ENCODE data around the gene TLCD2.

Gene TLCD2, protein sequence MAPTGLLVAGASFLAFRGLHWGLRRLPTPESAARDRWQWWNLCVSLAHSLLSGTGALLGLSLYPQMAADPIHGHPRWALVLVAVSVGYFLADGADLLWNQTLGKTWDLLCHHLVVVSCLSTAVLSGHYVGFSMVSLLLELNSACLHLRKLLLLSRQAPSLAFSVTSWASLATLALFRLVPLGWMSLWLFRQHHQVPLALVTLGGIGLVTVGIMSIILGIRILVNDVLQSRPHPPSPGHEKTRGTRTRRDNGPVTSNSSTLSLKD
- 0.68 to 7.6 (median 2.7) reads per million in 9 experiments for total RNA-seq

DNA sequence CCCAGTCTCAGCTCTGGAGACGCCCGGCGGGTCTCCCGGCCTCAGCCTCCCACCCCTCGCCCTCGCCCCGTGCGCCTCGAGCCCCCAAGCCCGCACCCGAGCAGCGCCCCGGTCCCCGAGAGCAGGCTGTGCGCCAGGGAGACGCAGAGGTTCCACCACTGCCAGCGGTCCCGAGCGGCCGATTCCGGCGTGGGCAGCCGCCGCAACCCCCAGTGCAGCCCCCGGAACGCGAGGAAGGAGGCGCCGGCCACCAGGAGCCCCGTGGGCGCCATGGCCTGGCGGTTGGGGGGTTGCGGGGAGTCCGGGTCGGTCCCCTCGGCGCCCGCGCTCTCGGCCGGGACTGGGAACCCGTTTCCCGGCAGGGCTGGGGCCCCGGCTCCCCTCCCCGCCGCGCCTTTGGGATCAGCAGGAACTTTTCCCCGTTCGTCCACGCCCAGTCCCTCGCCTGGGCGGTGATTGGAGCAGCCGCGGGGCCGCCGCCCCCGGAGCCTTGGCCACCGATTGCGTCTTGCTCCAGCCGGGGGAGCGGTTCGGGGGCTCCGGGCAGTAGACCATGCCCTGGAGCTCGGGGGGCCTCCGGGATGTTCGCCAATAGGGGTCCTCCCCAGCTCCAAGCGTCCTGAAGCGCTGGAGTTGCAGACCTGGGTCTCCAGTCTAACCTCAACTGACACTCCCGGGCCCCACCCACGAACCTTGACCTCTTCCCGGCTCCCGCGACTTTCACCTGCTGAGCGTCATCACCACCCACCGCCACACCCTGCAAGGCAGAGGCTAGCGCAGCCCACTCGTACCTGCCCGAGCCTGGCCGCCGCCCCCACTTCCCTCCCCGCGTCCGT is at the start of gene TLCD2:
TLCD2 (minus strand) TSS at position 407 of the 836 bp plus-strand sequence; CDS start at position 272, 135 bp downstream.
- H3K36me3 Mint-ChIP-seq (ENCODE audit: insufficient read depth): peaks cover 7% of the 10 kb centered on the region
- DNase-seq: no peak
- H3K27ac Mint-ChIP-seq: peak within 1 kb of the TSS; percentile 19 to 84
- peaks cover 7 to 25% of the 10 kb centered on the region in 2 donors for H3K4me1 Mint-ChIP-seq (ENCODE audit: low read depth in 2 of 2)
- peaks cover 0 to 2% of the 10 kb centered on the region in 2 donors for H3K27me3 Mint-ChIP-seq
- ATAC-seq (replicated peaks): peak; percentile 11
- H3K9me3 Mint-ChIP-seq: no peaks in the 10 kb centered on the region
- H3K4me3 Mint-ChIP-seq: peak within 1 kb of the TSS; percentile 71 to 75

DNA sequence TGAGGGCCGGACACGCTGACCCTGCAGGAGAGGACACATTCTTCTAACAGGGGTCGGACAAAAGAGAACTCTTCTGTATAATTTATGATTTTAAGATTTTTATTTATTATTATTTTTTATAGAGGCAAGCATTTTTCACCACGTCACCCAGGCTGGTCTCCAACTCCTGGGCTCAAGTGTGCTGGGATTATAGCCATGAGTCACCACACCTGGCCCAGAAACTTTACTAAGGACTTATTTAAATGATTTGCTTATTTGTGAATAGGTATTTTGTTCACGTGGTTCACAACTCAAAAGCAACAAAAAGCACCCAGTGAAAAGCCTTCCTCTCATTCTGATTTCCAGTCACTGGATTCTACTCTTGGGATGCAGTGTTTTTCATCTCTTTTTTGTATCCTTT is 49.4 kb upstream of the TLCD2 start:
- H3K36me3 Mint-ChIP-seq (ENCODE audit: insufficient read depth): no peaks in the 10 kb centered on the region
- H3K27me3 Mint-ChIP-seq: peaks cover 0 to 8% of the 10 kb centered on the region in 2 donors
- ATAC-seq (replicated peaks) (no peak), DNase-seq (no peak)
- H3K27ac Mint-ChIP-seq: no peak overlapping the region
- no peak overlapping the region for H3K4me3 Mint-ChIP-seq
- H3K4me1 Mint-ChIP-seq (ENCODE audit: low read depth in 2 of 2): peaks cover 12 to 18% of the 10 kb centered on the region in 2 donors
- no peaks in the 10 kb centered on the region for H3K9me3 Mint-ChIP-seq

DNA sequence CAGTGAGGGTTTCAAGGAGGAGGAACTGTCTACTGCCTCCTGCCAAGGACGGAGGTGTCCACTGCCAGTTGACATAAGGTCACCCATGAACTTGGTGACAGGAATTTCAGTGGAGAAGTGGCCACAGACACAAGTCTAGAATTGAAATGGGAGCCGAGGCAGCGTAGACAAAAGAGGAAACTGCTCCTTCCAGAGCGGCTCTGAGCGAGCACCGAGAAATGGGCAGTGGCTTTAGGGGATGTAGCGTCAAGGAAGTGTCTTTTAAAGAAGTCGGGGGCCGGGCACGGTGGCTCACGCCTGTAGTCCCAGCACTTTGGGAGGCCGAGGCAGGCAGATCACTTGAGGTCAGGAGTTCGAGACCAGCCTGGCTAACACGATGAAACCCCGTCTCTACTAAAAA is 48.6 kb upstream of the TLCD2 start:
- Mint-ChIP-seq H3K9me3 (no peaks in the 10 kb centered on the region), H3K4me3 (no peak overlapping the region)
- DNase-seq: no peak

GRCh38 chr17:1755827-1756262 is 45.7 kb upstream of the TLCD2 start:
- no peak for ATAC-seq (replicated peaks)
- peak overlapping the region in 1 of 2 donors; percentile 77 for H3K27ac Mint-ChIP-seq
- H3K27me3 Mint-ChIP-seq: peaks cover 0 to 8% of the 10 kb centered on the region in 2 donors
- H3K36me3 Mint-ChIP-seq (ENCODE audit: insufficient read depth): no peaks in the 10 kb centered on the region
- no peak for DNase-seq
- H3K9me3 Mint-ChIP-seq: no peaks in the 10 kb centered on the region
- H3K4me1 Mint-ChIP-seq (ENCODE audit: low read depth in 2 of 2): peaks cover 0 to 6% of the 10 kb centered on the region in 2 donors
- no peak overlapping the region for H3K4me3 Mint-ChIP-seq

More for the DNA sequence above, 48.6 kb upstream of the TLCD2 start:
- Mint-ChIP-seq H3K27me3 (peaks cover 0 to 8% of the 10 kb centered on the region in 2 donors), H3K4me1 (ENCODE audit: low read depth in 2 of 2) (peaks cover 5 to 11% of the 10 kb centered on the region in 2 donors), H3K27ac (peak overlapping the region in 1 of 2 donors; percentile 76), H3K36me3 (ENCODE audit: insufficient read depth) (no peaks in the 10 kb centered on the region)
- no peak for ATAC-seq (replicated peaks)

GRCh38 chr17:1755252-1755826 is 45.2 kb upstream of the TLCD2 start:
- Mint-ChIP-seq H3K9me3 (no peaks in the 10 kb centered on the region), H3K4me3 (no peak overlapping the region), H3K27ac (peak overlapping the region in 1 of 2 donors; percentile 77), H3K4me1 (ENCODE audit: low read depth in 2 of 2) (peaks cover 0 to 7% of the 10 kb centered on the region in 2 donors), H3K36me3 (ENCODE audit: insufficient read depth) (no peaks in the 10 kb centered on the region), H3K27me3 (peaks cover 0 to 8% of the 10 kb centered on the region in 2 donors)
- ATAC-seq (replicated peaks) (no peak), DNase-seq (no peak)

GRCh38 chr17:1754430-1755112 is 44.4 kb upstream of the TLCD2 start:
- Mint-ChIP-seq H3K4me3 (no peak overlapping the region), H3K4me1 (ENCODE audit: low read depth in 2 of 2) (peaks cover 0 to 7% of the 10 kb centered on the region in 2 donors), H3K27ac (peak overlapping the region in 1 of 2 donors; percentile 26), H3K9me3 (no peaks in the 10 kb centered on the region), H3K27me3 (peaks cover 0 to 8% of the 10 kb centered on the region in 2 donors), H3K36me3 (ENCODE audit: insufficient read depth) (no peaks in the 10 kb centered on the region)
- DNase-seq (no peak), ATAC-seq (replicated peaks) (no peak)

- Mint-ChIP-seq H3K4me1 (ENCODE audit: low read depth in 2 of 2) (peaks cover 0 to 7% of the 10 kb centered on the region in 2 donors), H3K27me3 (peaks cover 0 to 8% of the 10 kb centered on the region in 2 donors), H3K9me3 (no peaks in the 10 kb centered on the region), H3K4me3 (no peak overlapping the region), H3K36me3 (ENCODE audit: insufficient read depth) (no peaks in the 10 kb centered on the region), H3K27ac (peak overlapping the region in 1 of 2 donors; percentile 26)
- DNase-seq (no peak), ATAC-seq (replicated peaks) (no peak)
Measured at GRCh38 chr17:1753767-1754429, 43.7 kb upstream of the TLCD2 start.

DNA sequence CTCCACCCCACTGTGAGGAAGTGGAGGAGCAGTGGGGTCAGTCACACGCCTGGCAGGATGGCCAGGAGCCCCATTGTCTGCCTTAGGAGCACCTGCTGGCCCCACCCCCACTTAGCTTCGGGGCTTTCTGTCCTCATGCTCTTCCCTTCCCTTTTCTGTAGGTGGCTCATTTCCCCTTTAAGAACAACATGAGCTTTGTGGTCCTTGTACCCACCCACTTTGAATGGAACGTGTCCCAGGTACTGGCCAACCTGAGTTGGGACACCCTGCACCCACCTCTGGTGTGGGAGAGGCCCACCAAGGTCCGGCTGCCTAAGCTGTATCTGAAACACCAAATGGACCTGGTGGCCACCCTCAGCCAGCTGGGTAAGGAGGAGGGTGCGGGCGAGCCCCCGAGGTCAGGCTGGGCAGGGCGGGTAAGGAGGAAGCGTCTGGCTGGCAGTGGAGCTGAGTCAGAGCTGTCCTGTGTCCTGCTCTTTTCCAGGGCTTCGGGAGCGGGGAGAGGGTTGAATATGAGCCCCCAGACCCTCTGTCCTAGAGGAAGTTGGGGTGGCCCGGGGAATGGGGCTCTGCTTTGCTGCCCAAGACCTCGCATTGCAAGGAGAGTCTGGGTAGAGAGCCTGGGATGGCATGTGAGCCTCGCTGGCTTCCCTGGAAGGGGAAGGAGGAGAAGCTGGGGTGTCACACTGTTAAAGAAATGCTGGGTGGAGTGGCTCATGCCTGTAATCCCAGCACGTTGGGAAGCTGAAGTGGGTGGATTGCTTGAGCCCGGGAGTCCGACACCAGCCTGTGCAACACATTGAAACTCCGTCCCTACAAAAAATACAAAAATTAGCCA is 42.5 kb upstream of the TLCD2 start:
- ATAC-seq (replicated peaks) (no peak), DNase-seq (no peak)
- H3K27me3 Mint-ChIP-seq: peaks cover 0 to 8% of the 10 kb centered on the region in 2 donors
- H3K4me1 Mint-ChIP-seq (ENCODE audit: low read depth in 2 of 2): peaks cover 0 to 3% of the 10 kb centered on the region in 2 donors
- H3K4me3 Mint-ChIP-seq: no peak overlapping the region
- no peaks in the 10 kb centered on the region for H3K9me3 Mint-ChIP-seq
- no peak overlapping the region for H3K27ac Mint-ChIP-seq
- no peaks in the 10 kb centered on the region for H3K36me3 Mint-ChIP-seq (ENCODE audit: insufficient read depth)

DNA sequence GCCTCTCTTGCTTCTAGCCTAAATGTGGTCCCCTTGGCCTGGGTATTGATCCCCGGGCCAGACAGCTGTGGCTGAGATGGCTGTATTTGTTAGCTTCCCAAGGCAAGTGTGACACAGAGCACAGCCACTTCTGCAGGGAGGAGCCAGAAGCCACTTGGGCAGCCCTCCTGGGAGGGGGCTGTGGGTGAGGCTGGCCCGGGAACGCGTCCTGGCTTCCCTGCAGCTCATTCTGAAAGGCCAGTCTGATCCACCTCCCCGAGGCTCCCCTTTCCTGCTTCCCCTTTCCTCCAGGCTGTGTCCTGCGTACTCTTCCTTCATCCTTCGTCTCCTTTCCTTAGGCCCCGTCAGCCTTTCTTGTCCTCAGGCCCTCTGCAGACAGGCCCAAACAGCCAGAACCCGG is 40.5 kb upstream of the TLCD2 start:
- Mint-ChIP-seq H3K4me3 (no peak overlapping the region), H3K27me3 (peaks cover 0 to 3% of the 10 kb centered on the region in 2 donors), H3K27ac (peak overlapping the region in 1 of 2 donors; percentile 62), H3K36me3 (ENCODE audit: insufficient read depth) (peaks cover 3% of the 10 kb centered on the region), H3K4me1 (ENCODE audit: low read depth in 2 of 2) (peaks cover 0 to 3% of the 10 kb centered on the region in 2 donors), H3K9me3 (no peaks in the 10 kb centered on the region)
- ATAC-seq (replicated peaks) (no peak), DNase-seq (no peak)

DNA sequence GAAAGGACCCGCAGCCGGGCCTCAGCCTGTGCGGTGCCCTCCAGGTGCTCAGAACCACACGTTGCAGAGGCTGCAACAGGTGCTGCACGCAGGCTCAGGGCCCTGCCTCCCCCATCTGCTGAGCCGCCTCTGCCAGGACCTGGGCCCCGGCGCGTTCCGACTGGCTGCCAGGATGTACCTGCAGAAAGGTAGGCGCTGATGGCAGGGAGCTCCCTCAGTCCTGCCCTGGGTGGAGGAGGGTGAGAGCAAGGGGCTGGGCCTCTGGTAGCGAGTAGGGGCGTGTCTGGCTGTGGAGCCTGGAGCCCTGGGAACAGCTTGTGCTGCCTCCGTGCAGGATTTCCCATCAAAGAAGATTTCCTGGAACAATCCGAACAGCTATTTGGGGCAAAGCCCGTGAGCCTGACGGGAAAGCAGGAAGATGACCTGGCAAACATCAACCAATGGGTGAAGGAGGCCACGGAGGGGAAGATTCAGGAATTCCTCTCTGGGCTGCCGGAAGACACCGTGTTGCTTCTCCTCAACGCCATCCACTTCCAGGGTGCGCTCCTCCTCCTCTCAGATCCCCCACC is 36.9 kb upstream of the TLCD2 start:
- ATAC-seq (replicated peaks): no peak
- no peak for DNase-seq
- H3K27ac Mint-ChIP-seq: no peak overlapping the region
- no peaks in the 10 kb centered on the region for H3K9me3 Mint-ChIP-seq
- peaks cover 3% of the 10 kb centered on the region for H3K36me3 Mint-ChIP-seq (ENCODE audit: insufficient read depth)
- peaks cover 0 to 3% of the 10 kb centered on the region in 2 donors for H3K4me1 Mint-ChIP-seq (ENCODE audit: low read depth in 2 of 2)
- H3K27me3 Mint-ChIP-seq: no peaks in the 10 kb centered on the region
- H3K4me3 Mint-ChIP-seq: no peak overlapping the region

- DNase-seq: no peak
- Mint-ChIP-seq H3K4me1 (ENCODE audit: low read depth in 2 of 2) (no peaks in the 10 kb centered on the region), H3K9me3 (no peaks in the 10 kb centered on the region), H3K27ac (peak overlapping the region in 1 of 2 donors; percentile 29), H3K27me3 (no peaks in the 10 kb centered on the region), H3K36me3 (ENCODE audit: insufficient read depth) (peaks cover 3% of the 10 kb centered on the region), H3K4me3 (no peak overlapping the region)
- no peak for ATAC-seq (replicated peaks)
Measured at GRCh38 chr17:1745513-1746020, 35.4 kb upstream of the TLCD2 start.

All from effector memory CD8-positive, alpha-beta T cell (primary cell).